Liver (tissue), 3 donors: ENCODE data around the gene UACA.

Experiments
- GABPA ChIP-seq, 2 donors: IDR thresholded peaks in 1 of 2; conservative IDR thresholded peaks in 1 of 2; 2 replicates each; pipeline ENCODE4 v1.6.1; 2016; ENCODE audit warnings: antibody characterized with exemption in 2 of 2, mild to moderate bottlenecking in 1 of 2, moderate library complexity in 1 of 2
- JUND ChIP-seq, 2 donors: IDR thresholded peaks; 2 replicates each; pipeline ENCODE4 v1.6.1; 2016; ENCODE audit warnings: antibody characterized with exemption in 2 of 2
- RAD21 ChIP-seq, 2 donors: IDR thresholded peaks; 2 replicates each; pipeline ENCODE4 v1.6.1; 2016; ENCODE audit warnings: antibody characterized with exemption in 2 of 2, mild to moderate bottlenecking in 2 of 2
- TAF1 ChIP-seq: conservative IDR thresholded peaks from 2 replicates; pipeline ENCODE4 v1.6.1; 2016; ENCODE audit warnings: antibody characterized with exemption, mild to moderate bottlenecking
- YY1 ChIP-seq: IDR thresholded peaks from 2 replicates; pipeline ENCODE4 v1.6.1; 2016; ENCODE audit warnings: antibody characterized with exemption, mild to moderate bottlenecking
- TF ChIP-seq, protein P1 (sequence below): fragments of 150-350 bp; IDR thresholded peaks from 2 replicates; pipeline ENCODE4 v1.5.1; 2017; ENCODE audit warnings: improper control_type of control experiment, low read depth, low read length; ENCODE audit not compliant: missing input control
- TF ChIP-seq, protein P2 (sequence below): IDR thresholded peaks from 2 replicates; pipeline ENCODE4 v1.6.1; 2016; ENCODE audit warnings: antibody characterized with exemption, mild to moderate bottlenecking
- TF ChIP-seq, protein P3 (sequence below): IDR thresholded peaks from 2 replicates; pipeline ENCODE4 v1.6.1; 2016; ENCODE audit warnings: antibody characterized with exemption
- donor health status: healthy.
- donor health status: healthy.

DNA sequence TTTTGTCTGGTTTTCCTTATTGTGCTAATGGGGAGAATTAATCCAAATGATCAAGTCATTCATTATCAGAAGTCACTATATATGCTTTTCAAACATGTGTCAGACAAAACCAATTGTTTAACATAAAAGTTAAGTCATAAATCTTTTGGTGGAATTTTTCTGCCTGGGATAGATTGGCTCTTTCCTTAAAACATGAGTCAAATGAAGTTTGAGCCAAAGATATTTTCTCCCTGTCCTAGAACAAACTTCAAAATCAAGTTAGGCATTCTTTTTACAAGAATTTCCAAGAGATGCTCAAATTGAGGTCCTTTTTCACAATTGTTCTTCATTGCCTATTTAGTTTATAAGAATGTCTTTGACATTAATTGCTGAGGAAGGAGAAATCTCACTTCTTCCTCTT is 138.3 kb downstream of the UACA start:
- TF ChIP-seq, protein P1, sequence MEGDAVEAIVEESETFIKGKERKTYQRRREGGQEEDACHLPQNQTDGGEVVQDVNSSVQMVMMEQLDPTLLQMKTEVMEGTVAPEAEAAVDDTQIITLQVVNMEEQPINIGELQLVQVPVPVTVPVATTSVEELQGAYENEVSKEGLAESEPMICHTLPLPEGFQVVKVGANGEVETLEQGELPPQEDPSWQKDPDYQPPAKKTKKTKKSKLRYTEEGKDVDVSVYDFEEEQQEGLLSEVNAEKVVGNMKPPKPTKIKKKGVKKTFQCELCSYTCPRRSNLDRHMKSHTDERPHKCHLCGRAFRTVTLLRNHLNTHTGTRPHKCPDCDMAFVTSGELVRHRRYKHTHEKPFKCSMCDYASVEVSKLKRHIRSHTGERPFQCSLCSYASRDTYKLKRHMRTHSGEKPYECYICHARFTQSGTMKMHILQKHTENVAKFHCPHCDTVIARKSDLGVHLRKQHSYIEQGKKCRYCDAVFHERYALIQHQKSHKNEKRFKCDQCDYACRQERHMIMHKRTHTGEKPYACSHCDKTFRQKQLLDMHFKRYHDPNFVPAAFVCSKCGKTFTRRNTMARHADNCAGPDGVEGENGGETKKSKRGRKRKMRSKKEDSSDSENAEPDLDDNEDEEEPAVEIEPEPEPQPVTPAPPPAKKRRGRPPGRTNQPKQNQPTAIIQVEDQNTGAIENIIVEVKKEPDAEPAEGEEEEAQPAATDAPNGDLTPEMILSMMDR, result no peak
- TF ChIP-seq YY1, result no peak
- no peak for TF ChIP-seq RAD21 (IDR thresholded peaks at IDR 0.05)
- no peak for TF ChIP-seq TAF1
- TF ChIP-seq, protein P2, sequence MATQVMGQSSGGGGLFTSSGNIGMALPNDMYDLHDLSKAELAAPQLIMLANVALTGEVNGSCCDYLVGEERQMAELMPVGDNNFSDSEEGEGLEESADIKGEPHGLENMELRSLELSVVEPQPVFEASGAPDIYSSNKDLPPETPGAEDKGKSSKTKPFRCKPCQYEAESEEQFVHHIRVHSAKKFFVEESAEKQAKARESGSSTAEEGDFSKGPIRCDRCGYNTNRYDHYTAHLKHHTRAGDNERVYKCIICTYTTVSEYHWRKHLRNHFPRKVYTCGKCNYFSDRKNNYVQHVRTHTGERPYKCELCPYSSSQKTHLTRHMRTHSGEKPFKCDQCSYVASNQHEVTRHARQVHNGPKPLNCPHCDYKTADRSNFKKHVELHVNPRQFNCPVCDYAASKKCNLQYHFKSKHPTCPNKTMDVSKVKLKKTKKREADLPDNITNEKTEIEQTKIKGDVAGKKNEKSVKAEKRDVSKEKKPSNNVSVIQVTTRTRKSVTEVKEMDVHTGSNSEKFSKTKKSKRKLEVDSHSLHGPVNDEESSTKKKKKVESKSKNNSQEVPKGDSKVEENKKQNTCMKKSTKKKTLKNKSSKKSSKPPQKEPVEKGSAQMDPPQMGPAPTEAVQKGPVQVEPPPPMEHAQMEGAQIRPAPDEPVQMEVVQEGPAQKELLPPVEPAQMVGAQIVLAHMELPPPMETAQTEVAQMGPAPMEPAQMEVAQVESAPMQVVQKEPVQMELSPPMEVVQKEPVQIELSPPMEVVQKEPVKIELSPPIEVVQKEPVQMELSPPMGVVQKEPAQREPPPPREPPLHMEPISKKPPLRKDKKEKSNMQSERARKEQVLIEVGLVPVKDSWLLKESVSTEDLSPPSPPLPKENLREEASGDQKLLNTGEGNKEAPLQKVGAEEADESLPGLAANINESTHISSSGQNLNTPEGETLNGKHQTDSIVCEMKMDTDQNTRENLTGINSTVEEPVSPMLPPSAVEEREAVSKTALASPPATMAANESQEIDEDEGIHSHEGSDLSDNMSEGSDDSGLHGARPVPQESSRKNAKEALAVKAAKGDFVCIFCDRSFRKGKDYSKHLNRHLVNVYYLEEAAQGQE, result no peak
- no peak for TF ChIP-seq GABPA (IDR thresholded peaks at IDR 0.05 in 1 of 2, conservative IDR thresholded peaks at IDR 0.05 in 1 of 2)
- TF ChIP-seq, protein P3, sequence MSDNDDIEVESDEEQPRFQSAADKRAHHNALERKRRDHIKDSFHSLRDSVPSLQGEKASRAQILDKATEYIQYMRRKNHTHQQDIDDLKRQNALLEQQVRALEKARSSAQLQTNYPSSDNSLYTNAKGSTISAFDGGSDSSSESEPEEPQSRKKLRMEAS, result no peak
- no peak for TF ChIP-seq JUND (IDR thresholded peaks at IDR 0.05)
